Activated CD4-positive, CD25-positive, alpha-beta regulatory T cell treated with anti-CD3 and anti-CD28 coated beads, Interleukin-2, amount 50 U/mL, for 16 hours (primary cell): Measurements from ENCODE around the gene SUN3.
"Not testable (repeated sequence)": the region's sequence is repeated elsewhere in the genome, so short reads cannot be mapped to it uniquely, and the experiment has no call there.

Experiments used
- DNase-seq: peaks from one replicate; pipeline ENCODE4 v3.0.0-alpha.2; 2020; ENCODE audit warnings: low read depth, low spot score

The SUN3 gene

GRCh38 chr7:47945261-47946015 is 83.5 kb downstream of the SUN3 start:
- DNase-seq: peak; percentile 52

GRCh38 chr7:47944536-47945260 is 84.2 kb downstream of the SUN3 start:
- no peak for DNase-seq

GRCh38 chr7:47943676-47944474 is 85.0 kb downstream of the SUN3 start:
- no peak for DNase-seq

- DNase-seq: not testable (repeated sequence)
These were observed 86.3 kb downstream of the SUN3 start for GRCh38 chr7:47942651-47943050.

- no peak for DNase-seq
These were observed 86.8 kb downstream of the SUN3 start for GRCh38 chr7:47942132-47942531.

- no peak for DNase-seq
These were observed 87.6 kb downstream of the SUN3 start for GRCh38 chr7:47941136-47941844.

- no peak for DNase-seq
These were observed 88.6 kb downstream of the SUN3 start for GRCh38 chr7:47940088-47941013.

- no peak for DNase-seq
These were observed 89.4 kb downstream of the SUN3 start for GRCh38 chr7:47939425-47940036.

GRCh38 chr7:47938574-47939165 is 90.2 kb downstream of the SUN3 start:
- DNase-seq: no peak

GRCh38 chr7:47937711-47938573 is 91.0 kb downstream of the SUN3 start:
- no peak for DNase-seq
